ENCODE results near the gene FNDC3B.

DNA sequence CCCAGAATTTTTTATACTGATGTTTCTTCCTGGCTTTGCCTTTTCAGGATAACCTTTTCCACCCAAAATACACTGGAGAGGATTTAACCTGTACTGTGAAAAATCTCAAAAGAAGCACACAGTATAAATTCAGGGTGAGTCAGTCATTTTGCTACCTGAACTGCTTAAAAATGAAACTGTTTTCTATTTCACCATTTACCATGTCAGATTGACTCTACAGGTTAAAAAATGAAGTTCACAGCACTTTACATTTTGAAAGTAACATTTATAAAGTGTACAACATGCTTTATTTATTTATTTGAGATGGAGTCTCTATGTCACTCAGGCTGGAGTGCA lies 293.6 kb downstream of the FNDC3B start:
- TF ChIP-seq, protein P1, sequence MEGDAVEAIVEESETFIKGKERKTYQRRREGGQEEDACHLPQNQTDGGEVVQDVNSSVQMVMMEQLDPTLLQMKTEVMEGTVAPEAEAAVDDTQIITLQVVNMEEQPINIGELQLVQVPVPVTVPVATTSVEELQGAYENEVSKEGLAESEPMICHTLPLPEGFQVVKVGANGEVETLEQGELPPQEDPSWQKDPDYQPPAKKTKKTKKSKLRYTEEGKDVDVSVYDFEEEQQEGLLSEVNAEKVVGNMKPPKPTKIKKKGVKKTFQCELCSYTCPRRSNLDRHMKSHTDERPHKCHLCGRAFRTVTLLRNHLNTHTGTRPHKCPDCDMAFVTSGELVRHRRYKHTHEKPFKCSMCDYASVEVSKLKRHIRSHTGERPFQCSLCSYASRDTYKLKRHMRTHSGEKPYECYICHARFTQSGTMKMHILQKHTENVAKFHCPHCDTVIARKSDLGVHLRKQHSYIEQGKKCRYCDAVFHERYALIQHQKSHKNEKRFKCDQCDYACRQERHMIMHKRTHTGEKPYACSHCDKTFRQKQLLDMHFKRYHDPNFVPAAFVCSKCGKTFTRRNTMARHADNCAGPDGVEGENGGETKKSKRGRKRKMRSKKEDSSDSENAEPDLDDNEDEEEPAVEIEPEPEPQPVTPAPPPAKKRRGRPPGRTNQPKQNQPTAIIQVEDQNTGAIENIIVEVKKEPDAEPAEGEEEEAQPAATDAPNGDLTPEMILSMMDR (IDR thresholded peaks at IDR 0.05; ENCODE audit: low read depth, low read length) = no peak
- no peak for TF ChIP-seq EZH2phosphoT487 (IDR thresholded peaks at IDR 0.05; ENCODE audit: low read depth)

Measured in OCI-LY3 (cell line).